PC-3 (cell line): ENCODE results near the gene DACT2.

Source experiments
- CTCF ChIP-seq: fragments of 300-600 bp; sonication (generic); conservative IDR thresholded peaks from 2 replicates; pipeline ENCODE4 v1.5.1; 2017; ENCODE audit warnings: antibody characterized with exemption, low read depth, mild to moderate bottlenecking, low read length
- EZH2 ChIP-seq: fragments of 300-600 bp; sonication (generic); IDR thresholded peaks from one replicate; pipeline ENCODE4 v1.6.1; 2017; ENCODE audit warnings: antibody characterized with exemption, mild to moderate bottlenecking, low read length; ENCODE audit not compliant: unreplicated experiment
- EZH2phosphoT487 ChIP-seq: fragments of 300-600 bp; sonication (generic); IDR thresholded peaks from 2 replicates; pipeline ENCODE4 v1.6.1; 2018; ENCODE audit warnings: mild to moderate bottlenecking, antibody characterized with exemption, low read length, borderline replicate concordance

GRCh38 chr6:168344338-168344737, 24.8 kb upstream of the DACT2 start:
- TF ChIP-seq CTCF (no peak), EZH2 (no peak), EZH2phosphoT487 (no peak)
